ENCODE data around the gene RIMBP2.

The RIMBP2 gene

DNA sequence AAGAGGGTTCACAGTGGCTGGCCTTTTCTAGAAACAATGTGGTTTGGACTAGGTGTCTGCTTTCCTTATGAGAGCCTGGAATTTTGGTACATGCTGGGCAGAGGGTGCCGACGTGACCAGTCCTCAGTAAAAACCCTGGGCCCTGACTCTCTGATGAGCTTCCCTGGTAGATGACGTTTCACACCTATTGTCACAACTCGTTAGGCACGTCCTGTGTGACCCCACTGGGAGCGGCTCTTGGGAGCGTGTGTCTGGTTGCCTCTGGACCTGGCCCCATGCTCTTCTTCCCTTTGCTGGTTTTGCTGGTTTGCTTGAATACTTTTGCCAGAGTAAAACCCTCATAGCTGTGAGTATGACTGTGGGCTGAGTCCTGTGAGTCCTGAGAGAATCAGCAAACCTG is 136.9 kb downstream of the RIMBP2 start:
- no peak overlapping the region for H2BK15ac ChIP-seq (ENCODE audit: low read length)
- H2BK120ac ChIP-seq (ENCODE audit: low read depth, low read length) = no peak overlapping the region
- WGBS, 2 donors (ENCODE audit: extremely low coverage in 2 of 2, insufficient read length in 2 of 2, insufficient replicate concordance in 1 of 2) = no CpG with 5 or more reads among the region's 7 CpGs

DNA sequence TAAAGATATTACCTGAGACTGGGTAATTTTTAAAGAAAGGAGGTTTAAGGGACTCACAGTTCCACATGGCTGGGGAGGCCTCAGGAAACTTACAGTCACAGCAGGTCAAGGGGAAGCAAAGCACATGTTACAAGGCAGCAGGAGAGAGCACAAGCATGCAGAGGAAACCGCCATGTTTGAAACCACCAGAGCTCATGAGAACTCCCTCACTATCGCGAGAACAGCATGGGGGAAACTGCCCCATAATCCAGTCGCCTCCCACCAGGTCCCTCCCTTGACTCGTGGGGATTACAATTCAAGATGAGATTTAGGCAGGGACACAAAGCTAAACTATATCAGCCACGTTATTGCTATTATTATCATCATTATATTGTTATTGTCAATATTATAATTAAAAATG is 138.7 kb downstream of the RIMBP2 start:
- WGBS, 2 donors (ENCODE audit: extremely low coverage in 2 of 2, insufficient read length in 2 of 2, insufficient replicate concordance in 1 of 2) = no CpG with 5 or more reads among the region's 6 CpGs
- Histone ChIP-seq H3K9ac (ENCODE audit: low read depth, low read length, poor library complexity) (no peak overlapping the region), H3K14ac (ENCODE audit: low read length) (no peak overlapping the region)

More for the DNA sequence above, 136.9 kb downstream of the RIMBP2 start:
- H3K27ac ChIP-seq (replicated peaks; ENCODE audit: low read length) = no peak overlapping the region
- no peak overlapping the region for H3K18ac ChIP-seq (ENCODE audit: low read length)
- no peak overlapping the region for H3K23ac ChIP-seq (ENCODE audit: low read depth, low read length, poor library complexity)
- H2BK5ac ChIP-seq (ENCODE audit: low read length) = no peak overlapping the region
- H3K4me2 ChIP-seq (ENCODE audit: insufficient read depth, low read length, poor library complexity, severe bottlenecking) = no peak overlapping the region
- H3K9ac ChIP-seq (ENCODE audit: low read depth, low read length, poor library complexity) = no peak overlapping the region
- no peak overlapping the region for H2BK12ac ChIP-seq (ENCODE audit: low read length)
- no peaks in the 10 kb centered on the region for H3K27me3 ChIP-seq (ENCODE audit: control insufficient read depth in 3 of 3, insufficient read depth in 3 of 3, low read depth in 1 of 3, low read length in 3 of 3)
- no peak overlapping the region for H4K91ac ChIP-seq (ENCODE audit: low read depth, low read length, poor library complexity)
- no peaks in the 10 kb centered on the region for H3K4me1 ChIP-seq (ENCODE audit: control insufficient read depth in 2 of 2, insufficient read depth in 1 of 2, low read depth in 1 of 2, low read length in 2 of 2)
- no peak overlapping the region for H3K4ac ChIP-seq (ENCODE audit: low read length)
- no peaks in the 10 kb centered on the region for H3K36me3 ChIP-seq (replicated peaks in 1 of 2; ENCODE audit: control insufficient read depth in 2 of 2, insufficient read depth in 2 of 2, low read length in 2 of 2)
- H3K14ac ChIP-seq (ENCODE audit: low read length) = no peak overlapping the region
- DNase-seq (ENCODE audit: low spot score) = no peak
- H3K79me1 ChIP-seq (ENCODE audit: low read depth, low read length) = peaks cover 1% of the 10 kb centered on the region
- no peak overlapping the region for H4K8ac ChIP-seq (ENCODE audit: low read depth, low read length)
- no peak overlapping the region for H2AK5ac ChIP-seq (ENCODE audit: low read depth, low read length)
- peaks cover 0 to 2% of the 10 kb centered on the region in 2 donors for H3K9me3 ChIP-seq (replicated peaks in 1 of 2; ENCODE audit: control insufficient read depth in 2 of 2, insufficient read depth in 1 of 2, low read depth in 1 of 2, low read length in 2 of 2)
- no peak overlapping the region for H2AFZ ChIP-seq (ENCODE audit: low read length)
- H3K4me3 ChIP-seq (ENCODE audit: low read length in 2 of 2) = no peak overlapping the region

DNA sequence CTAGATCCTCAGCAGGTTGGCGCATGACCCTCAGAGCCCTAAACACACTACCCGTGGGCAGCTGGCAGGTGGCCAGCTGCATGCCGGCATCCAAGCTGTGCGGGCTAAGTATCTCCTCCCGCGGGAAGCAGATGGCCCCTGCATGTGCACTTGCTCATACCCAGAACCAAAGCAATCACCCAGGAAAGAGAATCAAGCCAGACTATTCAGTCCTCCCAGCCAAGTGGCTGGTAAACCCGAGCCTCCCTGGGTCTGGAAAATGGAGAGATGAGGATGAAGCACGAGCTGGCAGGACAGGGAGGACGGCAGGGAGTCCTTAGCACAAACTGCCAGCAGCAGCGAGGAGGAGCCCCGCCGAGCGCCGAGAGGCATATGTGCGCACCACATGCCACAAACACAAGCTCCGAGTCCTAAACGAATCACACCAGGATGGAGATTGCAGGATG is 139.7 kb downstream of the RIMBP2 start:
- Histone ChIP-seq H3K27me3 (ENCODE audit: control insufficient read depth in 3 of 3, insufficient read depth in 3 of 3, low read depth in 1 of 3, low read length in 3 of 3) (no peaks in the 10 kb centered on the region), H3K23ac (ENCODE audit: low read depth, low read length, poor library complexity) (peak overlapping the region; percentile 2), H2BK15ac (ENCODE audit: low read length) (no peak overlapping the region), H3K27ac (replicated peaks; ENCODE audit: low read length) (no peak overlapping the region), H2BK120ac (ENCODE audit: low read depth, low read length) (no peak overlapping the region), H4K8ac (ENCODE audit: low read depth, low read length) (no peak overlapping the region), H3K36me3 (replicated peaks in 1 of 2; ENCODE audit: control insufficient read depth in 2 of 2, insufficient read depth in 2 of 2, low read length in 2 of 2) (no peaks in the 10 kb centered on the region), H3K14ac (ENCODE audit: low read length) (no peak overlapping the region), H2AK5ac (ENCODE audit: low read depth, low read length) (no peak overlapping the region), H3K18ac (ENCODE audit: low read length) (no peak overlapping the region), H3K4me3 (ENCODE audit: low read length in 2 of 2) (no peak overlapping the region), H3K4me1 (ENCODE audit: control insufficient read depth in 2 of 2, insufficient read depth in 1 of 2, low read depth in 1 of 2, low read length in 2 of 2) (no peaks in the 10 kb centered on the region), H3K4me2 (ENCODE audit: insufficient read depth, low read length, poor library complexity, severe bottlenecking) (no peak overlapping the region), H3K79me1 (ENCODE audit: low read depth, low read length) (no peaks in the 10 kb centered on the region), H3K9ac (ENCODE audit: low read depth, low read length, poor library complexity) (no peak overlapping the region), H2AFZ (ENCODE audit: low read length) (no peak overlapping the region), H3K9me3 (replicated peaks in 1 of 2; ENCODE audit: control insufficient read depth in 2 of 2, insufficient read depth in 1 of 2, low read depth in 1 of 2, low read length in 2 of 2) (peaks cover 0 to 2% of the 10 kb centered on the region in 2 donors), H2BK5ac (ENCODE audit: low read length) (no peak overlapping the region), H3K4ac (ENCODE audit: low read length) (no peak overlapping the region), H4K91ac (ENCODE audit: low read depth, low read length, poor library complexity) (no peak overlapping the region), H2BK12ac (ENCODE audit: low read length) (no peak overlapping the region)
- no peak for DNase-seq (ENCODE audit: low spot score)
- WGBS, 2 donors (ENCODE audit: extremely low coverage in 2 of 2, insufficient read length in 2 of 2, insufficient replicate concordance in 1 of 2) = no CpG with 5 or more reads among the region's 17 CpGs

More for the DNA sequence above, 138.7 kb downstream of the RIMBP2 start:
- Histone ChIP-seq H2AK5ac (ENCODE audit: low read depth, low read length) (no peak overlapping the region), H2BK120ac (ENCODE audit: low read depth, low read length) (no peak overlapping the region), H3K23ac (ENCODE audit: low read depth, low read length, poor library complexity) (no peak overlapping the region), H4K91ac (ENCODE audit: low read depth, low read length, poor library complexity) (no peak overlapping the region), H3K79me1 (ENCODE audit: low read depth, low read length) (no peaks in the 10 kb centered on the region), H4K8ac (ENCODE audit: low read depth, low read length) (no peak overlapping the region), H3K4me3 (ENCODE audit: low read length in 2 of 2) (no peak overlapping the region), H2BK5ac (ENCODE audit: low read length) (no peak overlapping the region), H2BK12ac (ENCODE audit: low read length) (no peak overlapping the region), H2BK15ac (ENCODE audit: low read length) (no peak overlapping the region), H3K4me1 (ENCODE audit: control insufficient read depth in 2 of 2, insufficient read depth in 1 of 2, low read depth in 1 of 2, low read length in 2 of 2) (no peaks in the 10 kb centered on the region), H3K9me3 (replicated peaks in 1 of 2; ENCODE audit: control insufficient read depth in 2 of 2, insufficient read depth in 1 of 2, low read depth in 1 of 2, low read length in 2 of 2) (peaks cover 0 to 2% of the 10 kb centered on the region in 2 donors), H3K4ac (ENCODE audit: low read length) (no peak overlapping the region), H2AFZ (ENCODE audit: low read length) (no peak overlapping the region), H3K36me3 (replicated peaks in 1 of 2; ENCODE audit: control insufficient read depth in 2 of 2, insufficient read depth in 2 of 2, low read length in 2 of 2) (no peaks in the 10 kb centered on the region), H3K27ac (replicated peaks; ENCODE audit: low read length) (no peak overlapping the region), H3K27me3 (ENCODE audit: control insufficient read depth in 3 of 3, insufficient read depth in 3 of 3, low read depth in 1 of 3, low read length in 3 of 3) (no peaks in the 10 kb centered on the region), H3K4me2 (ENCODE audit: insufficient read depth, low read length, poor library complexity, severe bottlenecking) (no peak overlapping the region), H3K18ac (ENCODE audit: low read length) (no peak overlapping the region)
- DNase-seq (ENCODE audit: low spot score) = no peak

DNA sequence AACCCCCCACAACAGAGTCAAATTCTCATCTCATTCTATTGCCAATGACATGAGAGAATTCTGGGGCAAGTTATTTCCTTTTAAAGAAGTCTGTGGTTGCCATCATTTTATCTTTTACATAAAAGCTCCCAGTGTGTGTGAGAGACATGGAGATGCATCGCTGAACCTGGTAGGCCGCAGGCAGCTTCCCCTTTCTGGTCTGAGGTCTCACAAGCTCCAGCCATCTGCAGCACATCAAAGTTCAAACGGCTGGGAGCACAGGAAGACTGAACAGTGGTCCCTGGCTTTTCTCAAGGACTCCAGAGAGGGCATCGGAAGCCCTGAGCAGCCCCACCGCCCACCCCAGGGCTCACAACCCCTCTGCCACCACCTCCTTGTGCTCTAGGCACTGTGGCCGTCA is 141.7 kb downstream of the RIMBP2 start:
- no peak overlapping the region for H3K4me3 ChIP-seq (ENCODE audit: low read length in 2 of 2)
- H2BK12ac ChIP-seq (ENCODE audit: low read length) = no peak overlapping the region
- peaks cover 0 to 3% (median 0%) of the 10 kb centered on the region in 3 experiments for H3K27me3 ChIP-seq (ENCODE audit: control insufficient read depth in 3 of 3, insufficient read depth in 3 of 3, low read depth in 1 of 3, low read length in 3 of 3)
- no peak overlapping the region for H2BK5ac ChIP-seq (ENCODE audit: low read length)
- no peak overlapping the region for H3K4ac ChIP-seq (ENCODE audit: low read length)
- peaks cover 0 to 2% of the 10 kb centered on the region in 2 donors for H3K9me3 ChIP-seq (replicated peaks in 1 of 2; ENCODE audit: control insufficient read depth in 2 of 2, insufficient read depth in 1 of 2, low read depth in 1 of 2, low read length in 2 of 2)
- DNase-seq (ENCODE audit: low spot score) = no peak
- WGBS, 2 donors (ENCODE audit: extremely low coverage in 2 of 2, insufficient read length in 2 of 2, insufficient replicate concordance in 1 of 2) = no CpG with 5 or more reads among the region's 6 CpGs
- no peaks in the 10 kb centered on the region for H3K79me1 ChIP-seq (ENCODE audit: low read depth, low read length)
- H3K4me2 ChIP-seq (ENCODE audit: insufficient read depth, low read length, poor library complexity, severe bottlenecking) = no peak overlapping the region
- H2AK5ac ChIP-seq (ENCODE audit: low read depth, low read length) = no peak overlapping the region
- no peak overlapping the region for H2BK15ac ChIP-seq (ENCODE audit: low read length)
- H3K27ac ChIP-seq (replicated peaks; ENCODE audit: low read length) = no peak overlapping the region
- H3K14ac ChIP-seq (ENCODE audit: low read length) = no peak overlapping the region
- no peaks in the 10 kb centered on the region for H3K36me3 ChIP-seq (replicated peaks in 1 of 2; ENCODE audit: control insufficient read depth in 2 of 2, insufficient read depth in 2 of 2, low read length in 2 of 2)
- H2AFZ ChIP-seq (ENCODE audit: low read length) = no peak overlapping the region
- H3K23ac ChIP-seq (ENCODE audit: low read depth, low read length, poor library complexity) = peak overlapping the region; percentile 69
- no peaks in the 10 kb centered on the region for H3K4me1 ChIP-seq (ENCODE audit: control insufficient read depth in 2 of 2, insufficient read depth in 1 of 2, low read depth in 1 of 2, low read length in 2 of 2)
- no peak overlapping the region for H4K8ac ChIP-seq (ENCODE audit: low read depth, low read length)
- H3K9ac ChIP-seq (ENCODE audit: low read depth, low read length, poor library complexity) = no peak overlapping the region
- no peak overlapping the region for H4K91ac ChIP-seq (ENCODE audit: low read depth, low read length, poor library complexity)
- no peak overlapping the region for H2BK120ac ChIP-seq (ENCODE audit: low read depth, low read length)
- peak overlapping the region; percentile 60 for H3K18ac ChIP-seq (ENCODE audit: low read length)

Data from neuronal stem cell (in vitro differentiated cells).